HTR-8/SVneo (cell line): Measurements from ENCODE around the gene KCMF1.

Experiments
- DNase-seq: peaks from one replicate; pipeline ENCODE4 v3.0.0; 2011; ENCODE audit warnings: low spot score, mixed read lengths; ENCODE audit not compliant: insufficient read length
- FAIRE-seq: peaks from 2 replicates; lab custom pipeline; 2011; peaks lifted over from hg19 to GRCh38; lab: Jason Lieb, UNC

The KCMF1 gene

GRCh38 chr2:85066874-85067351 is 96.0 kb downstream of the KCMF1 start:
- FAIRE-seq (peak; percentile 76), DNase-seq (peak; percentile 86)

GRCh38 chr2:85071096-85071495 is 100.1 kb downstream of the KCMF1 start:
- no peak for DNase-seq
- no peak for FAIRE-seq

GRCh38 chr2:85073033-85073432 is 102.1 kb downstream of the KCMF1 start:
- FAIRE-seq (no peak), DNase-seq (no peak)

- no peak for DNase-seq
- no peak for FAIRE-seq
Measured at GRCh38 chr2:85076618-85077274, 105.8 kb downstream of the KCMF1 start.

- FAIRE-seq (no peak), DNase-seq (no peak)
Measured at GRCh38 chr2:85077859-85078419, 107.0 kb downstream of the KCMF1 start.

- DNase-seq (no peak), FAIRE-seq (no peak)
Measured at GRCh38 chr2:85078536-85078935, 107.6 kb downstream of the KCMF1 start.

- peak; percentile 42 for FAIRE-seq
Measured at GRCh38 chr2:85083092-85083491, 112.1 kb downstream of the KCMF1 start.

GRCh38 chr2:85085563-85085962 is 114.6 kb downstream of the KCMF1 start:
- FAIRE-seq: no peak

More at GRCh38 chr2:85083092-85083491, 112.1 kb downstream of the KCMF1 start:
- no peak for DNase-seq

GRCh38 chr2:85087541-85087940 is 116.6 kb downstream of the KCMF1 start:
- FAIRE-seq (no peak), DNase-seq (no peak)

More at GRCh38 chr2:85085563-85085962, 114.6 kb downstream of the KCMF1 start:
- DNase-seq: no peak

- no peak for FAIRE-seq
- no peak for DNase-seq
Measured at GRCh38 chr2:85088921-85089320, 118.0 kb downstream of the KCMF1 start.

- DNase-seq: no peak
- no peak for FAIRE-seq
Measured at GRCh38 chr2:85089585-85089984, 118.6 kb downstream of the KCMF1 start.

GRCh38 chr2:85091838-85092237 is 120.9 kb downstream of the KCMF1 start:
- no peak for DNase-seq
- FAIRE-seq: no peak

- FAIRE-seq: no peak
- DNase-seq: no peak
Measured at GRCh38 chr2:85095094-85095493, 124.1 kb downstream of the KCMF1 start.

- no peak for DNase-seq
- peak; percentile 16 for FAIRE-seq
Measured at GRCh38 chr2:85096616-85097015, 125.7 kb downstream of the KCMF1 start.

- DNase-seq (no peak), FAIRE-seq (no peak)
Measured at GRCh38 chr2:85104228-85104627, 133.3 kb downstream of the KCMF1 start.

- DNase-seq (peak; percentile 73), FAIRE-seq (peak; percentile 76)
Measured at GRCh38 chr2:85106489-85107180, 135.7 kb downstream of the KCMF1 start.
